IPS DF 4.7 (cell line): Measurements from ENCODE around the gene SMIM35.

Source experiments
- DNase-seq: peaks from one replicate; pipeline ENCODE4 v3.0.0-alpha.2; 2013; ENCODE audit warnings: low spot score; ENCODE audit errors: extremely low read depth

Gene SMIM35

GRCh38 chr11:118111019-118111743 lies 24.4 kb upstream of the SMIM35 start:
- no peak for DNase-seq

GRCh38 chr11:118109231-118109630 lies 22.5 kb upstream of the SMIM35 start:
- DNase-seq, result no peak

DNA sequence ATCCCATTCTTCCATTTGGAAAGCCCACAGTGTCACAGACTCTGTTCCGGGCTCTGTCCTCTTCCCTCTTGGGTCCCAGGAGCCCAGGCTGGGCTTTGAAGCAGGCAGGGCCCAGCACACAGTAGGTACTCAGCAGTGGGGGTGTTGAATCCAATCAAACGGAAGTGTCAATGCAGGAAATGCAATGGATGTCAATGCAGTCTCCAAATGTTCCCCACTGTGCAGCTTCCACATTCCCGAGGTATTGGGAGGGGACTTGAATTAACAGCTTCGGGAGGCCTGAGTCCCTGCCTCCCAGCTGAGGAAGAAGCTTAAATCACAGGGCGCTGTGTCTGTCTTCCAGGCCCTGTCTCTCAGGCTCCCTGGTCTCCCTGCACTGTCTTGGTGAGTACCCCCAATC lies 21.8 kb upstream of the SMIM35 start:
- DNase-seq, result peak; percentile 14

DNA sequence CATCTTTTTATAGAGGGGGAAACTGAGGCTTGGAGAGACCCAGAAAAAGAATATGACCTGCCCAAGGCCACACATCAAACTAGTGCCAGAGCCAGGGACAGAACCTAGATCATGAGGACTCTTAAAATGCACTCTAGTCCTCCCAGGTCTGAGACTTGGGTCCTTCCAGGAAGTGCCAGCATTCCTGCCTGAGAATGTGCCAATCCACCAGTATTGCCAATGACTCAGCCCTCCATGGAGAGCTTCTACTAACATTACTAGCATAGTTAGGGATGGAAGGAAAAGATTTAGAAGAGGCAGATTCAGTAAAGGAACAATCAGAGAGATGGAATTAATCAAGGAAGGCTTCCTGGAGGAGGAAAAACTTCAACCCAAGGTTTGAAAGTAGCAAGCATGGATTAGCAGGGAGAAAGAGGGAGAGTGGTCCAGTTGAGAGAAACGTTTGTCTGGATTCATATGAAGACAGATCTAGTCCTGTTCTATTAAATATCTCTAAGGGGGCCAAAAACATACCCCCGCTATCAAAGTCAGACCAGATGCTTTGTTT lies 20.1 kb upstream of the SMIM35 start:
- no peak for DNase-seq

DNA sequence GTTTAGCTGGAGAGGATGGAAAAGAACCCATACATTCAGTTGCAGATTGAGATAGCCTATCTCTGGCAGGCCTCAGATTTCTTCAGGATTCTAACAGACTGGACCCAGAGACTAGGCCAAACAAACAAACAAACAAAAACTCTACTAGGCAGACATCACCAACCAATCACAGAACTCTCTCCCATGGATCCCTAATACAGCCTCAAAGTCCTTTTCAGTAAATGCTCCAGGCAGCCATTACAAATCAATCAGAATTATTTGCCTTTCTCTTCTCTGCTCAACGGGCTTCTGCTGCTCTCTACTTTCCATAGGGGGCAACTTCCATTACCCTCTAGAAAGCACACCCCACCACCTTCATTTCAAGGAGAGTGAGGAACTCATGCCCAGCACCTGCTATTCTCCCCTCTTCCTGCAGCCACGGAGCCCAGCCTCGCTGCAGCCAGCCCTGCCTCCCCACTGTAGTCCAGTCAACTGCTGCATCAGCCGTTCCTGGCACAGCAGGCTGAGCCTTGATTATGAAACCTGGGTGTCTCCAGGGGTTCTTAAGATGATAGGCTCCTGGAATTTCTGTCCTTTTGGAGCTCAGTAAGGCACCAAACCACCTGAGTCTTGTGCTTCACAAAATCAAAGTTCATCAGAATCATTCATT lies 19.0 kb upstream of the SMIM35 start:
- no peak for DNase-seq

DNA sequence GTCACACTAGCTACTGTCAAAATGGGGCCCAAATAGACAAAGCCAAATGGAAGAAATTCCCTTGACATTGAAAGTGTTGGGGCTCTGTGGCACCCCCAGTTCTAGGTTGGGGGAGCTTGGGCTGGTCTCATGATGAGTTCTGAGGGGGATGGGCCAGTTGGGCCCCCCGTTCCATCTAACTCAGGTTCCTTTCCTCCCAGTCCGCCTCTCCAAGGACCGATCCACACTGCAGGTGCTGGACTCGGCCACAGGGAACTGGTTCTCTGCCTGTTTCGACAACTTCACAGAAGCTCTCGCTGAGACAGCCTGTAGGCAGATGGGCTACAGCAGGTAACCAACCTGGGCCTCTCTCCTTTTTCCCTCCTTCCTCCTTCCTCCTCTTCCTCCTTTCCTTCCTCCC lies 17.7 kb upstream of the SMIM35 start:
- DNase-seq, result no peak

- DNase-seq, result no peak
Observed at GRCh38 chr11:118102721-118103261, 16.0 kb upstream of the SMIM35 start.

DNA sequence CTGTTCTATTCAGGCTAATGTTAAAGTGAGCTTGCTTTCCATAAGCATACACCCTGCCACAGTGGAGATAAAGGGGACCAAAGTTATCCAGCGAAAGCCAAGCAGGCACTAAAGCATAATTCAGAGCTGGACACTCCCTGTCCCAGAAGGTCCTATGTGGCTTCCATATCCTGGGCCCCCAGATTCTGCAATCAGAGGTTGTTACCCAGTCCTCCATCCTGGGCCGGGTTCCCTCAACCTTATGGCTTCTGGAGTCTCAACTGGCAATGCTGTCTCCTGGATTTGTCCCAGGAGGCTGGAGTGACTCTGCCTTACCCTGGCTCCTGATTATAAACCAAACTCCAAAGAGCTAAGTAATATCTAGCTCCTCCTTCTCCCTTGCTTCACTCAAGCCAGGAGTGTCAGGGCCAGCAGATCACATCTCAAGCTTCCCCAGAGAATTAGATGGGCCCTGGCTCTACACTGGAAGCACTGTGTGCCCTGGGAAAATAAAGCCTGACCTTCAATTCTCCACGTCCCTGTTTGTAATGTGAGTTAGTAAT lies 14.0 kb upstream of the SMIM35 start:
- no peak for DNase-seq

GRCh38 chr11:118099838-118100556 lies 13.2 kb upstream of the SMIM35 start:
- DNase-seq, result no peak

DNA sequence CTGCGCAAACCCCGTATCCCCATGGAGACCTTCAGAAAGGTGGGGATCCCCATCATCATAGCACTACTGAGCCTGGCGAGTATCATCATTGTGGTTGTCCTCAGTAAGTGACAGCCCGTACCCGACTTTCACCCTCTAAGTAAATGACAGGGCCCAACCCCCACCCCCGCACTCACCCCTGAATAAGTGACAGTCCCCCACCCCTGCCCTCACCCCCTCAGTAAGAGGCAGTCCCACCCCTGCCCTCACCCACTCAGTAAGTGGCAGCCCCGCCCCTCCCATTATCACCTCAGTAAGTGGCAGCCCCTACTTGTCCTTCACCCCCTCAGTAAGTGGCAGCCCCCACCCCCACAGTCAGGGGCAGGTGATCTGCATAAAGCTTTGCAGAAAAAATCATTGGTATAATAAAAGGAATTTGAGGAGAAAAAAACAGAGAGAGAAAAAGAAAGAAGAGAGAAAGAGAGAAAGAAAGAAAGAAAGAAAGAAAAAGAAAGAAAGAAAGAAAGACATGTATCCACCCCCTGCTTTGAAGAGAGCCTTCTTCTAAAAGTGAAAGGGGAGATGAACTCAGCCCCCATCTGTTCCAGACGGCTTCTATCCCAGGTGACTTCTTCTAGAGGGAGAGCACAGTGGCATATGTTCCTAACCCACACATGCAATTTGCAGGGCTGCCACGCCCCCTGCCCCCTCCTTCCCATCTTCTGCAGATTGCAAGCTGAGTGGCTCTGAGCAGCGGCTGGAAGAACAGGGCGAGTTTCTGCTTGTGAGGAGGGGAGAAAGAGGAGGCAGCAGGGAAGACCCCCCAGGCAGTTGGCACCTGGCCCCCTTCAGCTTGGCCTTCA lies 12.5 kb upstream of the SMIM35 start:
- no peak for DNase-seq

DNA sequence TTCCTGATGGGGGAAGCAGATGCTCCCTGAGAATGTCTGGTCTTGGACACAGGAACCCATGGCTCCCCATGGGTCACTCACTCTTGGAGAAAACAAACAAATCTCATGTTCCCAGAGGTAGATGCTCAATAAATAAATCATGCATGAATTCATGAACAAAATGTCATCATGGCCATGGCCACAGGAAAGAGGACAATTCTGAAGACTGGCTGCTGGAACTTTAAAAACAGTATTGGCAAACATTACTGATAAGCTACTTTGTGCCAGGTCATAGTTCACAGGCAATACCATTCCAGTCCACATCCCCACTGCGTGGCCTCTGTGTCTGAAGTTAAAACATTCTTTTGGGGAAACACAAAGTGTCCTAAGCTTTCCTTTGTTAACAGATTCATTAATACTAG lies 9.2 kb upstream of the SMIM35 start:
- DNase-seq, result no peak

DNA sequence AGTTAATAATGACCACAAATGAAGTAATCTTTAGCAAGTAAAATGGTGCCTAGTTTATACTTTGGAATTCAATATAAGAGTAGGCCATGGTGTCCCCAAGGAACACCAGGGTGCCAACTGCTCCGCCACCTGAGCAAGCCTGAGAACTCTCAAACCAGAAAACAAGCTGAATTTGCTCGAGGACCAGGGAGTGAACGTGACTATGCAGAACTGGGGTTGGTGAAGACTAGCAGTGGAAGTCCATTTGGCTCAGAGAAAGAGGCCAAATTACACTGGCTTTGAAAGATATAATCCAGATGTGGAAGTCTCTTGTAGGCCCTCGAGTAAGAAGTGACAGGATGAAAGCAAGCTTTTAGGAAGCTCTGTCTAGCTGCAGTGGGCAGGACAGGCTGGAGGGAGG lies 8.7 kb upstream of the SMIM35 start:
- DNase-seq, result no peak

GRCh38 chr11:118092907-118093571 lies 6.3 kb upstream of the SMIM35 start:
- DNase-seq, result no peak

- DNase-seq, result no peak
Observed at GRCh38 chr11:118091690-118092089, 4.9 kb upstream of the SMIM35 start.

DNA sequence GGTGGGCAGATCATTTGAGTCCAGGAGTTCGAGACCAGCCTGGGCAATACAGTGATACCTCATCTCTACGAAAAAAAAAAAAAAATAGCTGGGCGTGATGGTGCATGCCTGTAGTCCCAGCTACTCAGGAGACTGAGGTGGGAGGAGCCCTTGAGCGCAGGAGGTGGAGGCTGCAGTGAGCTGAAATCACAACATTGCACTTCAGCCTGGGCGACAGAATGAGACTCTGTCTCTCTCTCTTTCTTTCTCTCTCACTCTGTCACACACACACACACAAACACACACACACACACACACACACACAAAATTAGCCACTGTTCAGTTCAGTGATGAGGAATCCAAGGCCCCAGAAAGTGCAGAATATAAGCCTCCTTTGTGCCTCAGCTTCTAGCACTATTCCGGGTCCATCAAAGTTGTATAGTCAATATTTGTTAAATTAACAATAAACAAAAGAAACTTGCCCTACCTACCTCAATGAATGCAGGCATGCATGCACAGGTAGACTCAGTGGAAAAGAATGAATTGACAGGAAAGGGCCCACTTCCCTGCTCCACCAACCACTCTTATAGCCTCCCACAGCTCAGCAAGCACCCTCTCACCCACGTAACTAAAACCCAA lies 3.9 kb upstream of the SMIM35 start:
- DNase-seq, result no peak

DNA sequence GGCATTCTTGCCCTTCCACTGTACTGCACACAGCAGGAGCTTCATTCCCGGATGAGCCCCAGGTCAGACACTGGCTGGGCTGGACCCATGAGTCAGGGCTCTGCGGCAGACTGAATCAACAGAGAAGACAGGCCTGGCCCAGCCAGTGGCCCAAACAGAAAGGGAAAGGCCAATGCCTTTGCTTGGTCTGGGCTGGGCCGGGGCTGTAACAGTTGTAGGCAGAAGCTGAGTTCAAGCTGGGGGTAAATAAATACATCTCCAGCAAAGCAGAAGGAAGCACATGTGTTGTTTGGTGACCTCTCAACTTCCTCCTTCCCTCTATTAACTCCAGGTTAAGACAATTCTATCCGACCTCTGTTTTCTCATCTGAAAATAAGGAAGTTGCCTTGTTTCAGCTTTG lies 1.8 kb upstream of the SMIM35 start:
- no peak for DNase-seq

DNA sequence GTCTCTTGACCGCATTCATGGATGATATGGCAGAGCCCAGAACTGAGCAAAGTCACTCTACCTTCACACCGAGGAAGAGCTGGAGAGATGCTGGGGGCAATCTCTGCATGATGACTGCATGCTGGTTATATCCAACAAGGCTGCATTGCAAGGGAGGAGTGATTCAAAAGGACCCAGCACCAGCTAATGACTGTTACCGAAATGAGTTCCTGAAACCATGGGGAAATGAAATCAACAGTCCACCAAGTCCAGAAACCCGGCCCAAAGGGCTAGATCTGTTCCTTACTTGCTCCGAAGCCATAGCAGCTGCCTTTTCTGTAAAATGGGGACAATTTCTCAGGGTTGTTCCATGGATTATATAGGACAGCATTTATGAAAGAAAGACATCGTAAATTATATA lies 1.2 kb upstream of the SMIM35 start:
- no peak for DNase-seq

- no peak for DNase-seq
Observed at GRCh38 chr11:118084656-118085055, 2.1 kb downstream of the SMIM35 start.

DNA sequence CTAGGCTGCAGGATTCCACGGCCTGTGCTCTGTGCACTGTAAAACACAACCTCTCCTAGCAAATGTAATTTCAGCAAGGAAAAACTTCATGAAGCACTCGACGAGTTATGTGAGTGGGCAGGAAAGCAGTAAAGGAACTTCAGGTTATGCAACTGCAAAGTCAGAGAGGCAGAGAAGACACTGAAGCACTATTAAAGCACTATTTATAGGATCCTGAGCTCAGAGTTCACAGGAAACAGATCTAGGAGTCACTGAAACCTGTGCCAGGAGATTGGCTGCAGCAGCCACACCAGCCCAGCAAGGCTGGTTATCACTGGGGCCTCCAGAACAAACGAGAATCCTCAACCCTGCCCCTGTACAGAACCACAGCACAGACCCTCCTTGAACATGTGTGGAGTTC lies 2.5 kb downstream of the SMIM35 start:
- no peak for DNase-seq
